Prostate gland (tissue), 2 donors: ENCODE data around the gene SEPTIN8.

ENCODE experiments used
- CTCF ChIP-seq, 4 experiments: fragments of 200-600 bp in 2 of 4; fragments of 450-650 bp in 2 of 4; sonication (generic) in 2 of 4; IDR thresholded peaks; 1 replicate in 3 of 4; 2 replicates in 1 of 4; pipeline ENCODE4 v1.5.1; 2016 to 2019; ENCODE audit warnings: antibody characterized with exemption in 4 of 4, mild to moderate bottlenecking in 2 of 4, moderate library complexity in 2 of 4
- POLR2A ChIP-seq: fragments of 450-650 bp; IDR thresholded peaks from one replicate; pipeline ENCODE4 v1.6.1; 2016; ENCODE audit warnings: antibody characterized with exemption, mild to moderate bottlenecking

- TF ChIP-seq POLR2A (no peak), CTCF (IDR thresholded peaks at IDR 0.05) (no peak)
These were observed 25.6 kb downstream of the SEPTIN8 start for GRCh38 chr5:132751444-132751843.
